KMS-11 (cell line): ENCODE results near the gene LIMS1.

ENCODE experiments used
- H2AFZ ChIP-seq: fragments of 200-600 bp; sonication (generic); 2 replicates; pipeline ENCODE4 v1.6.1; 2016; ENCODE audit warnings: antibody characterized with exemption, mixed run types, low read depth
- H3K27ac ChIP-seq: fragments of 200-600 bp; sonication (generic); 2 replicates; pipeline ENCODE4 v1.6.1; 2016; ENCODE audit warnings: mild to moderate bottlenecking, mixed run types
- H3K27me3 ChIP-seq: fragments of 200-600 bp; sonication (generic); 2 replicates; pipeline ENCODE4 v1.6.1; 2017; ENCODE audit warnings: mild to moderate bottlenecking, low read depth, mixed run types, moderate library complexity; ENCODE audit not compliant: insufficient read depth
- H3K36me3 ChIP-seq: fragments of 200-600 bp; sonication (generic); 2 replicates; pipeline ENCODE4 v1.6.1; 2017; ENCODE audit warnings: mild to moderate bottlenecking, mixed run types; ENCODE audit not compliant: insufficient read depth
- H3K4me1 ChIP-seq: fragments of 200-600 bp; sonication (generic); 2 replicates; pipeline ENCODE4 v1.6.1; 2016; ENCODE audit warnings: mild to moderate bottlenecking, low read depth, mixed run types; ENCODE audit not compliant: poor library complexity, severe bottlenecking
- H3K4me2 ChIP-seq: fragments of 200-600 bp; sonication (generic); 2 replicates; pipeline ENCODE4 v1.7.0; 2016; ENCODE audit warnings: mild to moderate bottlenecking, mixed run types
- H3K4me3 ChIP-seq: fragments of 200-600 bp; sonication (generic); IDR thresholded peaks from 2 replicates; pipeline ENCODE4 v1.6.1; 2017; ENCODE audit warnings: low read depth, low read length, mixed read lengths; ENCODE audit not compliant: insufficient read depth
- H3K79me2 ChIP-seq: fragments of 200-600 bp; sonication (generic); 2 replicates; pipeline ENCODE4 v1.6.1; 2016; ENCODE audit warnings: low read depth, mixed run types; ENCODE audit not compliant: insufficient read depth
- H3K9ac ChIP-seq: fragments of 200-600 bp; sonication (generic); 2 replicates; pipeline ENCODE4 v1.6.1; 2016; ENCODE audit warnings: mild to moderate bottlenecking, mixed run types
- H4K20me1 ChIP-seq: fragments of 200-600 bp; sonication (generic); 2 replicates; pipeline ENCODE4 v1.6.1; 2016; ENCODE audit warnings: mild to moderate bottlenecking, mixed run types; ENCODE audit not compliant: insufficient read depth
- CTCF ChIP-seq: fragments of 200-600 bp; sonication (generic); conservative IDR thresholded peaks from 2 replicates; pipeline ENCODE4 v1.6.1; 2017; ENCODE audit warnings: low read depth, mild to moderate bottlenecking, antibody characterized with exemption, low read length, moderate library complexity, mixed read lengths

Gene LIMS1

GRCh38 chr2:108536911-108537310 is 2.6 kb downstream of the LIMS1 start:
- Histone ChIP-seq H3K4me1 (peaks cover 15% of the 10 kb centered on the region), H3K36me3 (no peaks in the 10 kb centered on the region), H4K20me1 (no peaks in the 10 kb centered on the region), H3K4me3 (no peak overlapping the region), H3K79me2 (peaks cover 34% of the 10 kb centered on the region), H3K4me2 (no peak overlapping the region), H3K27ac (no peak overlapping the region), H2AFZ (no peak overlapping the region), H3K27me3 (no peaks in the 10 kb centered on the region), H3K9ac (no peak overlapping the region)
- TF ChIP-seq CTCF = no peak

GRCh38 chr2:108538000-108538625 is 3.8 kb downstream of the LIMS1 start:
- Histone ChIP-seq H3K36me3 (no peaks in the 10 kb centered on the region), H3K27me3 (no peaks in the 10 kb centered on the region), H4K20me1 (no peaks in the 10 kb centered on the region), H2AFZ (no peak overlapping the region), H3K4me1 (peaks cover 13% of the 10 kb centered on the region), H3K79me2 (peaks cover 34% of the 10 kb centered on the region), H3K27ac (no peak overlapping the region), H3K9ac (no peak overlapping the region), H3K4me3 (no peak overlapping the region), H3K4me2 (no peak overlapping the region)
- TF ChIP-seq CTCF = no peak

GRCh38 chr2:108541451-108541850 is 7.2 kb downstream of the LIMS1 start:
- Histone ChIP-seq H2AFZ (no peak overlapping the region), H3K36me3 (no peaks in the 10 kb centered on the region), H3K4me1 (peaks cover 6% of the 10 kb centered on the region), H3K79me2 (peaks cover 16% of the 10 kb centered on the region), H3K4me3 (no peak overlapping the region), H3K27me3 (no peaks in the 10 kb centered on the region), H4K20me1 (no peaks in the 10 kb centered on the region), H3K4me2 (no peak overlapping the region), H3K9ac (no peak overlapping the region), H3K27ac (no peak overlapping the region)
- no peak for TF ChIP-seq CTCF

- Histone ChIP-seq H3K4me2 (no peak overlapping the region), H4K20me1 (no peaks in the 10 kb centered on the region), H3K27ac (no peak overlapping the region), H3K36me3 (no peaks in the 10 kb centered on the region), H3K9ac (no peak overlapping the region), H2AFZ (no peak overlapping the region), H3K4me1 (peaks cover 6% of the 10 kb centered on the region), H3K79me2 (peaks cover 13% of the 10 kb centered on the region; the same call in 1 of the 2 replicates), H3K27me3 (no peaks in the 10 kb centered on the region), H3K4me3 (no peak overlapping the region)
- no peak for TF ChIP-seq CTCF
Observed at GRCh38 chr2:108542071-108542470, 7.8 kb downstream of the LIMS1 start.
